GM12864 (cell line): ENCODE results near the gene PDYN.

Experiments used
- DNase-seq: peaks from one replicate; pipeline ENCODE4 v3.0.0-alpha.2; 2011; ENCODE audit warnings: low read depth
- H3K4me3 ChIP-seq: 2 replicates; pipeline ENCODE4 v1.5.1; 2011; ENCODE audit warnings: mild to moderate bottlenecking, low read depth, low read length, control low read depth
- TF ChIP-seq, protein P1 (sequence below): IDR thresholded peaks from 2 replicates; pipeline ENCODE4 v1.5.1; 2011; ENCODE audit warnings: low read depth, mild to moderate bottlenecking, moderate library complexity, low read length, control low read depth, inconsistent platforms; ENCODE audit errors: missing control alignments

PDYN gene

DNA sequence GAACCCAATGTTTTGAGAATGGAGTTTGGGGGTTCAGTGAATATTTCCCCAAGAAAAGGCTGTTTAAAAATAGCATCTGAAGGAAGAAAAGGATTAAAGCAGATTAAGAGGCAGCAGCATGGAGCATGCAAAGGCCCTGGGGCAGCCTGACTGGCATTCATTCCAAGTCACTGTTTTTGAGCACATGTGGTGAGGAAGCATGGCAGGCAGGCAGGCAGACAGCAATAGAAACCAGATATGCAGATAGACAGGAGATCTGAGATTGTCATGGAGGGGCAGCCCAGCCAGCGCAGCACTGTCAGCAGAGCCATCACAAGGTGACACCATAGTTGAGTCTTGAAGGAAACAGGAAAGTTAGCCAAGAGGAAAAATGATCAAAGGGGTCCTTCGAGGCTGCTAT is 60.9 kb downstream of the PDYN start:
- TF ChIP-seq, protein P1, sequence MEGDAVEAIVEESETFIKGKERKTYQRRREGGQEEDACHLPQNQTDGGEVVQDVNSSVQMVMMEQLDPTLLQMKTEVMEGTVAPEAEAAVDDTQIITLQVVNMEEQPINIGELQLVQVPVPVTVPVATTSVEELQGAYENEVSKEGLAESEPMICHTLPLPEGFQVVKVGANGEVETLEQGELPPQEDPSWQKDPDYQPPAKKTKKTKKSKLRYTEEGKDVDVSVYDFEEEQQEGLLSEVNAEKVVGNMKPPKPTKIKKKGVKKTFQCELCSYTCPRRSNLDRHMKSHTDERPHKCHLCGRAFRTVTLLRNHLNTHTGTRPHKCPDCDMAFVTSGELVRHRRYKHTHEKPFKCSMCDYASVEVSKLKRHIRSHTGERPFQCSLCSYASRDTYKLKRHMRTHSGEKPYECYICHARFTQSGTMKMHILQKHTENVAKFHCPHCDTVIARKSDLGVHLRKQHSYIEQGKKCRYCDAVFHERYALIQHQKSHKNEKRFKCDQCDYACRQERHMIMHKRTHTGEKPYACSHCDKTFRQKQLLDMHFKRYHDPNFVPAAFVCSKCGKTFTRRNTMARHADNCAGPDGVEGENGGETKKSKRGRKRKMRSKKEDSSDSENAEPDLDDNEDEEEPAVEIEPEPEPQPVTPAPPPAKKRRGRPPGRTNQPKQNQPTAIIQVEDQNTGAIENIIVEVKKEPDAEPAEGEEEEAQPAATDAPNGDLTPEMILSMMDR = no peak
- DNase-seq = no peak

DNA sequence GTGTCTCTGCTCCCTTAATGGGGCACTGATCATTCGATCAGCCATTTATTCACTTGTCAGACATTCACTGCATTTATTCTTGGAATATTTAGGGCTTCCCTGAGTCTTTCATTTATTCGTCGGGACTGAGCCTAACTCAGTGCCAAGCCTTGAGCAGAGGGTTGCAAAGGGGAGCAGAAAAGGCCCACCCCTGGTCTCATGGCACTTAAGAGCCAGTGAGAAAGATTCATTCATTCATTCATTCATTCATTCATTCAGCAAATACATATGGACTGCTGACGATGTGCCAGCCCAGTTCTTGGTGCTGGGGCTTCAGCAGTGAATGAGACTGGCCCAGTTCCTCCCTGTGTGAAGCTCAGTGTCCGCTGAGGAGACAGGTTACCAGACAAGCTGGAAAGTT is 62.0 kb downstream of the PDYN start:
- no peak for DNase-seq
- no peak overlapping the region for H3K4me3 ChIP-seq
- TF ChIP-seq, protein P1 = no peak

More for the DNA sequence above, 60.9 kb downstream of the PDYN start:
- H3K4me3 ChIP-seq = no peak overlapping the region

DNA sequence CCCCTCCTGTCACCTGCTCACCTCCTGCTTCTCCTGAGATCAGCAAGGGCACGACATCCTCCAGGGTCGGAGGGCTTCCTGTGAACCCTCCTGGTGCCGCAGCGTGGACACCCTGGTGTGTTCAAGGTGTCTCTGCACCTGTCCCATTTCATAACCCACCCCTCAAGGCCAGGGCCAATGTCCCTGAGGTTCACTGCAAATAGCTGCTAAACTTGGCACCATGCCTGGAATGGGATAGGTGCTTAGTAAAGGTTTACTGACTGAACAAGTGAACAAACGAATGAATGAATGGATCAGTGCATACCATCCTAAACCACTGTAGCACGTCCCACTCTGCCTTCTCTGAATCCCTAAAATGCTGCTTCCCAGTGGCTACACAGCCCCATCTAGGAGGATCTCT is 63.7 kb downstream of the PDYN start:
- TF ChIP-seq, protein P1 = no peak
- no peak overlapping the region for H3K4me3 ChIP-seq
- DNase-seq = no peak

DNA sequence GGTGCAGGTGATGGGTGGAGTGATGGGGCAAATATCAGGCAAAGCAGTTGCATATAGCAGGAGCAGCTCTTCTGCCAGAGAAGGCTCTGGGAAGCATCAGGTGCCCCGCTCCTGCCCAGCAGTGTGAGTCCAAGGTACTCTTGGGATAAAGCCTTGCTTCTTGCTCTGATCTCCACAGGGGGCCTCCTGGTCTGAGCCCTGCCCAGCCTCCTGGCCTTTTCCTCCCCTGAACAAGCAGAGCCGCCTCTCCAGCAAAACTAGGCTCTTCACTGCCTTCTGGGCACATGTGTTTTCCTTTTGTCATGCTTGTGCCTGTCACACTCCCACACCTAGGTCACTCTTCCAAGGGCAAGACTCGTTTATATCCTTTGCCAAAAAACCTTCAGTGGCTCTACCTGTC is 64.4 kb downstream of the PDYN start:
- H3K4me3 ChIP-seq = no peak overlapping the region
- DNase-seq = no peak
- TF ChIP-seq, protein P1 = no peak

DNA sequence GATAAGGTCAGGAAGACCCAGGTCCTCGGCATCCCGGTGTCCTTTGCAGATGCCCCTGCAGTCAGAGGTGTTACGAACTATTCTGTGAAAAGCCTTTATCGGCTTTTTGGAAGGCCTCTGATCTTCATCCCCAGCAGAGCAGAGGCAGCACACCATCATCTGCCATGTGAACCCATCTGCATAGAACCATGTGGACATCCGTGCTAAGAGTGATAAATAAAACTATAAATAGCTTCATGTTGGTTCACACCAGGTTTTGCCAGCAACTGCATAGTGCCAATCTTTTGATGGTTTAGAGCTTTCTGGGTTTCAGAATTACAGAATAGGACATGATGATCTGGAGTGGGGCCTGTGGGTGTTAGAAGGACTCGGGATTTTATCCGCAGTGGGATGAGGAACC is 65.1 kb downstream of the PDYN start:
- TF ChIP-seq, protein P1 = no peak
- H3K4me3 ChIP-seq = no peak overlapping the region
- DNase-seq = no peak
